ENCODE results near the gene OR8G1. TPM values are rescaled to one million over a fixed set of nuclear protein-coding genes. Genes with fewer than 3 reads are reported as not detected.

OR8G1 gene
- total RNA-seq, 1 donor from 2014 or later, result not detected

DNA sequence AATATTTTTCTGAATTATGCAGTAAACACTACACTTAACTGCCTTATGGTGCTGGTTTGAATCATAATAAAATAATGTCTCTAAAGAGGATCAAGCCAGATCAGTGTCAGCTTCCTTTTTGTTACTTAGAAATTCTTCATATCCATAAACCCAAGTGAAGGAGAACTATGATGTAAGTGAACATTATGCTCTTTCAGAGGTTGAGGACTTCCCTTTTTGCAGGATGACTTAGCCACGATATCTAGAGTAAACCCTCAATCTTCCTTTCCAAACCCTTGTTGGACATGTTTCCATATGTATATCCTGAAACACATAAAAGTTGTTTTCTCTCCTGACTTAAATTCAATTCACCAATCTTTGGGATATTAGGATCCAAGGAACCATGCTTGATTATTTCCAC, 53.8 kb downstream of the OR8G1 start:
- Histone ChIP-seq H4K20me1 (ENCODE audit: insufficient read depth, low read length) (no peaks in the 10 kb centered on the region), H3K4me3 (ENCODE audit: insufficient read depth, low read depth, low read length) (no peak overlapping the region), H3K27me3 (ENCODE audit: insufficient read depth, low read length) (no peaks in the 10 kb centered on the region), H3K9ac (ENCODE audit: low read length) (no peak overlapping the region), H3K36me3 (ENCODE audit: insufficient read depth, low read length) (no peaks in the 10 kb centered on the region), H3K4me2 (ENCODE audit: low read length) (no peak overlapping the region), H3K9me3 (ENCODE audit: insufficient read depth, low read depth, low read length) (no peaks in the 10 kb centered on the region), H3K27ac (ENCODE audit: low read depth, low read length) (no peak overlapping the region), H2AFZ (ENCODE audit: low read depth, low read length) (no peak overlapping the region), H3K79me2 (ENCODE audit: insufficient read depth, low read length) (no peaks in the 10 kb centered on the region), H3K4me1 (ENCODE audit: insufficient read depth, low read length) (no peaks in the 10 kb centered on the region)
- no peaks in the 10 kb centered on the region for H3K27me3 Mint-ChIP-seq (ENCODE audit: low read depth, unreplicated experiment)
- no peaks in the 10 kb centered on the region for H3K36me3 Mint-ChIP-seq (ENCODE audit: low read depth, unreplicated experiment)
- no peak overlapping the region for H3K27ac Mint-ChIP-seq (ENCODE audit: unreplicated experiment)
- FAIRE-seq, result peak; percentile 9
- DNase-seq (ENCODE audit: low read depth), result no peak
- no peak for TF ChIP-seq EZH2 (IDR thresholded peaks at IDR 0.05; ENCODE audit: insufficient read depth, low read length)
- TF ChIP-seq, protein P1, sequence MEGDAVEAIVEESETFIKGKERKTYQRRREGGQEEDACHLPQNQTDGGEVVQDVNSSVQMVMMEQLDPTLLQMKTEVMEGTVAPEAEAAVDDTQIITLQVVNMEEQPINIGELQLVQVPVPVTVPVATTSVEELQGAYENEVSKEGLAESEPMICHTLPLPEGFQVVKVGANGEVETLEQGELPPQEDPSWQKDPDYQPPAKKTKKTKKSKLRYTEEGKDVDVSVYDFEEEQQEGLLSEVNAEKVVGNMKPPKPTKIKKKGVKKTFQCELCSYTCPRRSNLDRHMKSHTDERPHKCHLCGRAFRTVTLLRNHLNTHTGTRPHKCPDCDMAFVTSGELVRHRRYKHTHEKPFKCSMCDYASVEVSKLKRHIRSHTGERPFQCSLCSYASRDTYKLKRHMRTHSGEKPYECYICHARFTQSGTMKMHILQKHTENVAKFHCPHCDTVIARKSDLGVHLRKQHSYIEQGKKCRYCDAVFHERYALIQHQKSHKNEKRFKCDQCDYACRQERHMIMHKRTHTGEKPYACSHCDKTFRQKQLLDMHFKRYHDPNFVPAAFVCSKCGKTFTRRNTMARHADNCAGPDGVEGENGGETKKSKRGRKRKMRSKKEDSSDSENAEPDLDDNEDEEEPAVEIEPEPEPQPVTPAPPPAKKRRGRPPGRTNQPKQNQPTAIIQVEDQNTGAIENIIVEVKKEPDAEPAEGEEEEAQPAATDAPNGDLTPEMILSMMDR (IDR thresholded peaks at IDR 0.05; ENCODE audit: insufficient read depth, low read depth, low read length), result no peak
- H3K9me3 Mint-ChIP-seq (ENCODE audit: unreplicated experiment), result no peaks in the 10 kb centered on the region
- no peak overlapping the region for H3K4me3 Mint-ChIP-seq (ENCODE audit: unreplicated experiment)
- no peaks in the 10 kb centered on the region for H3K4me1 Mint-ChIP-seq (ENCODE audit: low read depth, unreplicated experiment)

DNA sequence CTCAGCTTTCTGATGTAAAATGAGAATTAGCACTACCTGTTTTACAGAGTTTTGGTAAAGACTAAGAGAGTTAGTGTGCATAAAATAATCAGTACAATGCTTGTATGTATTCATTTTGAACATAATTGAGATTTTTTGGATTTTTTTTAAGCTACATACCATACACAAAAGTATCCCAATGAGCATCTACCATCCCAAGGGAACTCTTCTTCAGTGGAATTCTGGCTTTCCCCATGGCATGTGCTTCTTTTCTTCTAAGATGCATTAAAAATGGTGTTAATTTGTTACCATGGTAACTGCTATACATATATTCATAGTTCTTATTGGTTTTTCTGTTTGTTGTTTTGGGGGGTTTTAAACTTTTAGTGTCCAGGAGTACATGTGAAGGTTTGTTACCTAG, 55.1 kb downstream of the OR8G1 start:
- Histone ChIP-seq H3K36me3 (ENCODE audit: insufficient read depth, low read length) (no peaks in the 10 kb centered on the region), H3K4me2 (ENCODE audit: low read length) (no peak overlapping the region), H3K4me1 (ENCODE audit: insufficient read depth, low read length) (no peaks in the 10 kb centered on the region), H3K79me2 (ENCODE audit: insufficient read depth, low read length) (no peaks in the 10 kb centered on the region), H2AFZ (ENCODE audit: low read depth, low read length) (no peak overlapping the region), H3K9me3 (ENCODE audit: insufficient read depth, low read depth, low read length) (no peaks in the 10 kb centered on the region), H3K27ac (ENCODE audit: low read depth, low read length) (no peak overlapping the region), H3K27me3 (ENCODE audit: insufficient read depth, low read length) (no peaks in the 10 kb centered on the region), H4K20me1 (ENCODE audit: insufficient read depth, low read length) (no peaks in the 10 kb centered on the region), H3K4me3 (ENCODE audit: insufficient read depth, low read depth, low read length) (no peak overlapping the region), H3K9ac (ENCODE audit: low read length) (no peak overlapping the region)
- Mint-ChIP-seq H3K27ac (ENCODE audit: unreplicated experiment) (no peak overlapping the region), H3K27me3 (ENCODE audit: low read depth, unreplicated experiment) (no peaks in the 10 kb centered on the region), H3K36me3 (ENCODE audit: low read depth, unreplicated experiment) (no peaks in the 10 kb centered on the region), H3K4me1 (ENCODE audit: low read depth, unreplicated experiment) (no peaks in the 10 kb centered on the region), H3K4me3 (ENCODE audit: unreplicated experiment) (no peak overlapping the region), H3K9me3 (ENCODE audit: unreplicated experiment) (no peaks in the 10 kb centered on the region)
- DNase-seq (ENCODE audit: low read depth) (no peak), FAIRE-seq (no peak)
- TF ChIP-seq EZH2 (IDR thresholded peaks at IDR 0.05; ENCODE audit: insufficient read depth, low read length), result no peak
- TF ChIP-seq, protein P1 (IDR thresholded peaks at IDR 0.05; ENCODE audit: insufficient read depth, low read depth, low read length), result no peak

DNA sequence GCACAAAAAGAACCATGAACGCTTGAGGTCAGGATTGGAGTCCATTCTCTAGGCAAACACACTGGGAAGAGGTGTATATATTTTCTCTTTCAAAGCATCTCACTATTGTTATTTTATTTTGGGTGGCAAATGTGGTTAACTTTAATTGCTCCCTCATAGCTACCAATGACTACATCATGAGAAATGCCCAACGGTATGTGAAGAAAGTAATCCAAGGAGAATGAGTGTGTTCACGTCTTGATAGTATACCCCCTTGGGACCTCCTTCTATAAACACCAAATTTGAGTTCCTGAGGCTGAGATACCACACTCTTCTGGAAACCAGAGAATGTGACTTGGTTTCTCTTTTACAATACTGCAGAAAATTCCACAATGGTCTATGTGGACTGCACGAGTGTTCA, 57.0 kb downstream of the OR8G1 start:
- peak overlapping the region; percentile 15 for H3K4me2 ChIP-seq (ENCODE audit: low read length)
- FAIRE-seq, result no peak
- no peaks in the 10 kb centered on the region for H3K27me3 ChIP-seq (ENCODE audit: insufficient read depth, low read length)
- no peak overlapping the region for H3K4me3 ChIP-seq (ENCODE audit: insufficient read depth, low read depth, low read length)
- no peaks in the 10 kb centered on the region for H3K9me3 Mint-ChIP-seq (ENCODE audit: unreplicated experiment)
- TF ChIP-seq, protein P1 (IDR thresholded peaks at IDR 0.05; ENCODE audit: insufficient read depth, low read depth, low read length), result no peak
- no peak for TF ChIP-seq EZH2 (IDR thresholded peaks at IDR 0.05; ENCODE audit: insufficient read depth, low read length)
- no peak overlapping the region for H3K9ac ChIP-seq (ENCODE audit: low read length)
- no peak overlapping the region for H3K27ac Mint-ChIP-seq (ENCODE audit: unreplicated experiment)
- H3K79me2 ChIP-seq (ENCODE audit: insufficient read depth, low read length), result no peaks in the 10 kb centered on the region
- H4K20me1 ChIP-seq (ENCODE audit: insufficient read depth, low read length), result no peaks in the 10 kb centered on the region
- no peak overlapping the region for H2AFZ ChIP-seq (ENCODE audit: low read depth, low read length)
- no peaks in the 10 kb centered on the region for H3K4me1 ChIP-seq (ENCODE audit: insufficient read depth, low read length)
- H3K4me3 Mint-ChIP-seq (ENCODE audit: unreplicated experiment), result no peak overlapping the region
- peak; percentile 38 for DNase-seq (ENCODE audit: low read depth)
- no peaks in the 10 kb centered on the region for H3K36me3 ChIP-seq (ENCODE audit: insufficient read depth, low read length)
- no peak overlapping the region for H3K27ac ChIP-seq (ENCODE audit: low read depth, low read length)
- H3K4me1 Mint-ChIP-seq (ENCODE audit: low read depth, unreplicated experiment), result no peaks in the 10 kb centered on the region
- no peaks in the 10 kb centered on the region for H3K27me3 Mint-ChIP-seq (ENCODE audit: low read depth, unreplicated experiment)
- no peaks in the 10 kb centered on the region for H3K9me3 ChIP-seq (ENCODE audit: insufficient read depth, low read depth, low read length)
- H3K36me3 Mint-ChIP-seq (ENCODE audit: low read depth, unreplicated experiment), result no peaks in the 10 kb centered on the region

Measured in astrocyte (in vitro differentiated cells and primary cell).